OCI-LY3 (cell line): ENCODE results near the gene ARHGEF26.

Experiments used
- CTCF ChIP-seq: fragments of 200-600, 300-600 bp; sonication (generic); IDR thresholded peaks from 2 replicates; pipeline ENCODE4 v1.5.1; 2014; ENCODE audit warnings: antibody characterized with exemption, low read length, low read depth
- EZH2phosphoT487 ChIP-seq: fragments of 200-600 bp; shearing (Covaris generic); IDR thresholded peaks from 2 replicates; pipeline ENCODE4 v1.6.1; 2018; ENCODE audit warnings: antibody characterized with exemption, mixed run types, low read depth

DNA sequence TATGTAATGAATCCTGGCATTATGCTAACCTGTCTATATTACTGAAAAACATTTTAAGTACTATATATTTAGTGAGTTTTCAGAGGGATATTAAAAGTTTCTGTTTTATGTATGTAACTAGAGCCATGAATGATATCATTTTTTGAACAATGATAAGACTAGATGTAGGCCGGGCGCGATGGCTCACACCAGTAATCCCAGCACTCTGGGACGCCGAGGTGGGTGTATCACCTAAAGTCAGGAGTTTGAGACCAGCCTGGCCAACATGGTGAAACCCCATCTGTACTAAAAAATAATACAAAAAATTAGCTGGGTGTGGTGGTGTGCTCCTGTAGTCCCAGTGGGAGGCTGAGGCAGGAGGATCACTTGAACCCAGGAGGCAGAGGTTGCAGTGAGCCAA, 169.0 kb downstream of the ARHGEF26 start:
- TF ChIP-seq CTCF (no peak), EZH2phosphoT487 (no peak)
